Neural cell (in vitro differentiated cells): ENCODE measurements around the gene MAPK8IP3. TPM values are rescaled to one million over a fixed set of nuclear protein-coding genes. Genes with fewer than 3 reads are reported as not detected.

Source experiments
- H2AFZ ChIP-seq: fragments of 200-600, 300-800 bp; sonication (generic), shearing (Covaris generic); 2 replicates; pipeline ENCODE4 v1.6.0; 2014; ENCODE audit warnings: low read depth, mild to moderate bottlenecking, antibody characterized with exemption, low read length, moderate library complexity
- H3F3A ChIP-seq: fragments of 200-600 bp; shearing (Covaris generic); 2 replicates; pipeline ENCODE4 v1.6.1; 2016; ENCODE audit warnings: mild to moderate bottlenecking, moderate library complexity, mixed read lengths, antibody characterized with exemption, low read length; ENCODE audit not compliant: insufficient read depth, poor library complexity, severe bottlenecking
- H3K27ac ChIP-seq: fragments of 200-600, 300-800 bp; sonication (generic), shearing (Covaris generic); 2 replicates; pipeline ENCODE4 v1.5.1; 2014; ENCODE audit warnings: mild to moderate bottlenecking, low read length, moderate library complexity
- H3K27me3 ChIP-seq: fragments of 300-800, 200-600 bp; sonication (generic), shearing (Covaris generic); 2 replicates; pipeline ENCODE4 v1.6.0; 2014; ENCODE audit warnings: mild to moderate bottlenecking, low read depth, low read length, moderate library complexity; ENCODE audit not compliant: insufficient read depth
- H3K36me3 ChIP-seq: fragments of 300-800, 200-600 bp; sonication (generic), shearing (Covaris generic); 2 replicates; pipeline ENCODE4 v1.5.1; 2014; ENCODE audit warnings: mild to moderate bottlenecking, antibody characterized with exemption, low read length, moderate library complexity; ENCODE audit not compliant: insufficient read depth
- H3K4me2 ChIP-seq: fragments of 300-800, 200-600 bp; sonication (generic), shearing (Covaris generic); 2 replicates; pipeline ENCODE4 v1.6.0; 2014; ENCODE audit warnings: mild to moderate bottlenecking, low read length
- H3K4me3 ChIP-seq: fragments of 300-800, 200-600 bp; sonication (generic), shearing (Covaris generic); 2 replicates; pipeline ENCODE4 v1.5.1; 2014; ENCODE audit warnings: mild to moderate bottlenecking, low read length, moderate library complexity
- H3K79me2 ChIP-seq: fragments of 200-600 bp; shearing (Covaris generic); replicated peaks from 2 replicates; pipeline ENCODE4 v1.6.0; 2014; ENCODE audit warnings: mild to moderate bottlenecking, low read length, moderate library complexity; ENCODE audit not compliant: insufficient read depth
- H3K9ac ChIP-seq: fragments of 300-800, 200-600 bp; sonication (generic), shearing (Covaris generic); 2 replicates; pipeline ENCODE4 v1.6.1; 2016; ENCODE audit warnings: mild to moderate bottlenecking, low read length, mixed read lengths
- H3K9me2 ChIP-seq: fragments of 200-600 bp; shearing (Covaris generic); 2 replicates; pipeline ENCODE4 v1.6.1; 2016; ENCODE audit warnings: mild to moderate bottlenecking, low read length, mixed read lengths; ENCODE audit not compliant: insufficient read depth
- H3K9me3 ChIP-seq: fragments of 200-600, 300-800 bp; sonication (generic), shearing (Covaris generic); 2 replicates; pipeline ENCODE4 v1.6.1; 2016; ENCODE audit warnings: mild to moderate bottlenecking, mixed run types, low read length, moderate library complexity, mixed read lengths
- H4K20me1 ChIP-seq: fragments of 200-600 bp; shearing (Covaris generic); 2 replicates; pipeline ENCODE4 v1.6.1; 2016; ENCODE audit warnings: mild to moderate bottlenecking, mixed run types; ENCODE audit not compliant: insufficient read depth
- CTCF ChIP-seq: fragments of 450-650 bp; IDR thresholded peaks from 2 replicates; pipeline ENCODE4 v1.5.1; 2014; ENCODE audit warnings: antibody characterized with exemption, mild to moderate bottlenecking, moderate library complexity; ENCODE audit not compliant: poor library complexity, severe bottlenecking
- EP300 ChIP-seq: fragments of 450-650 bp; conservative IDR thresholded peaks from 2 replicates; pipeline ENCODE4 v1.6.1; 2014; ENCODE audit warnings: antibody characterized with exemption, mild to moderate bottlenecking, moderate library complexity; ENCODE audit not compliant: poor library complexity, severe bottlenecking
- EZH2 ChIP-seq: fragments of 200-600, 300-800 bp; shearing (Covaris generic), sonication (generic); IDR thresholded peaks from 2 replicates; pipeline ENCODE4 v1.6.1; 2014; ENCODE audit warnings: antibody characterized with exemption, low read length, borderline replicate concordance, mild to moderate bottlenecking; ENCODE audit not compliant: insufficient read depth, poor library complexity, severe bottlenecking
- MXI1 ChIP-seq: fragments of 450-650 bp; conservative IDR thresholded peaks from 2 replicates; pipeline ENCODE4 v1.6.1; 2014; ENCODE audit warnings: antibody characterized with exemption, mild to moderate bottlenecking; ENCODE audit not compliant: poor library complexity, severe bottlenecking
- POLR2AphosphoS5 ChIP-seq: IDR thresholded peaks from 2 replicates; pipeline ENCODE4 v1.6.1; 2012
- RAD21 ChIP-seq: fragments of 450-650 bp; conservative IDR thresholded peaks from 2 replicates; pipeline ENCODE4 v1.6.1; 2014; ENCODE audit warnings: antibody characterized with exemption, mild to moderate bottlenecking, moderate library complexity
- REST ChIP-seq: IDR thresholded peaks from 2 replicates; pipeline ENCODE4 v1.6.1; 2012; ENCODE audit warnings: borderline replicate concordance
- SMC3 ChIP-seq: fragments of 450-650 bp; conservative IDR thresholded peaks from 2 replicates; pipeline ENCODE4 v1.6.1; 2014; ENCODE audit warnings: antibody characterized with exemption, mild to moderate bottlenecking, moderate library complexity; ENCODE audit not compliant: poor library complexity
- TAF1 ChIP-seq: IDR thresholded peaks from 2 replicates; pipeline ENCODE4 v1.6.1; 2012; ENCODE audit warnings: low read depth
- polyA plus RNA-seq: library from polyadenylated mRNA; depleted of rRNA; stranded (reverse); fragments of >200 nt; gene quantifications from 2 replicates; pipeline ENCODE4 v1.2.3, GENCODE V29; 2014

Gene MAPK8IP3
- polyA plus RNA-seq, 1 donor from 2014 or later, result 51.0 TPM

DNA sequence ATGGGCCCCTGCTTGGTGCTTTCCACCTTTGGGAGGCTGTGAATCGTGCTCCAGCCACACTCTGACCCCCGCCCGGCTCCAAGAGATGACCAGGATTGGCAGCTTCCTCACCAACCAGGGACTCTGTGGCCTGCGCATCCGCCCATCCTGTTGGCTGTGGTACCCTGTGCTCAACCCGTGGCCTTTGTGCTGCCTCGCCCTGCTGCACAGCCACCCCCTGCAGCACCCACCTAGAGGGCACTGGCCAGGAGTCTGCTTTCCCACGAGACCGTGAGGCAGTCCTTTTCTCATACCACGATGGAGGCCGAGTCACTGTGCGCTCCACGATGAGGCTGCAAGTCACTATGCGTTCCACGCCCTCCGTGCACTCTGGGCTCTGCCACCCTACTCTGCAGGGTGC lies 46.0 kb downstream of the MAPK8IP3 start:
- no peak overlapping the region for H3K4me3 ChIP-seq
- H3K9ac ChIP-seq, result no peak overlapping the region
- no peaks in the 10 kb centered on the region for H3K9me3 ChIP-seq
- peaks cover 7% of the 10 kb centered on the region for H3K36me3 ChIP-seq
- H4K20me1 ChIP-seq, result no peaks in the 10 kb centered on the region
- no peak overlapping the region for H2AFZ ChIP-seq
- no peaks in the 10 kb centered on the region for H3F3A ChIP-seq
- no peaks in the 10 kb centered on the region for H3K79me2 ChIP-seq
- H3K27me3 ChIP-seq, result no peaks in the 10 kb centered on the region
- TF ChIP-seq SMC3, result no peak
- TF ChIP-seq EP300, result no peak
- TF ChIP-seq RAD21, result no peak
- TF ChIP-seq REST, result no peak
- TF ChIP-seq EZH2, result no peak
- no peak for TF ChIP-seq CTCF
- TF ChIP-seq POLR2AphosphoS5, result no peak
- TF ChIP-seq TAF1, result no peak
- TF ChIP-seq MXI1, result no peak
- H3K27ac ChIP-seq, result no peak overlapping the region
- H3K4me2 ChIP-seq, result no peak overlapping the region
- no peaks in the 10 kb centered on the region for H3K9me2 ChIP-seq

- Histone ChIP-seq H3K36me3 (peaks cover 7% of the 10 kb centered on the region), H3K4me3 (no peak overlapping the region), H4K20me1 (no peaks in the 10 kb centered on the region), H3K27me3 (no peaks in the 10 kb centered on the region), H3K9me2 (no peaks in the 10 kb centered on the region), H3K4me2 (no peak overlapping the region), H3K9me3 (no peaks in the 10 kb centered on the region), H3K27ac (no peak overlapping the region), H3F3A (no peaks in the 10 kb centered on the region), H2AFZ (no peak overlapping the region), H3K79me2 (no peaks in the 10 kb centered on the region), H3K9ac (no peak overlapping the region)
- TF ChIP-seq TAF1, result no peak
- TF ChIP-seq CTCF, result no peak
- TF ChIP-seq SMC3, result no peak
- TF ChIP-seq REST, result no peak
- TF ChIP-seq RAD21, result no peak
- TF ChIP-seq EZH2, result no peak
Measured at GRCh38 chr16:1752853-1753252, 46.9 kb downstream of the MAPK8IP3 start.
